Heart left ventricle (tissue), 13 donors: ENCODE data around the gene ERP29.
"Not testable (repeated sequence)": the region's sequence is repeated elsewhere in the genome, so short reads cannot be mapped to it uniquely, and the experiment has no call there.

ENCODE experiments used
- CTCF ChIP-seq, 12 donors: fragments of 200-600 bp; sonication (generic) in 4 of 12; IDR thresholded peaks; one replicate each; pipeline versions ENCODE4 v1.5.0 to v1.8.0; 2018 to 2022; ENCODE audit warnings: antibody characterized with exemption in 12 of 12, mild to moderate bottlenecking in 5 of 12
- POLR2A ChIP-seq, 2 donors: fragments of 450-650 bp; IDR thresholded peaks; one replicate each; pipeline ENCODE4 v1.6.1; 2017; ENCODE audit warnings: antibody characterized with exemption in 2 of 2, mild to moderate bottlenecking in 2 of 2, moderate library complexity in 2 of 2
- donor health status: ischemic (EF 13 %, LVEDD 7.1; RV severe dilation, severe dysfunction).
- donor health status: DM: no; HTN: yes; CAD: no.
- donor health status: DM: no; HTN: no; CAD: no.
- donor health status: ischemic (EF 25% LVEDD 6.9; RV normal size, moderate dysfunction).
- donor health status: ischemic (EF 25% LVEDD 5.7; RV mildly dilated, moderate dysfunction).
- donor health status: ischemic (EF 35%, LVEDD 5.7; RV mildly dilated, moderate dysfunction).
- donor health status: nonischemic (EF 11% LVEDD 7.7; RV severe dilation, severe dysfunction).
- donor health status: DM: yes; HTN: yes; CAD: no.
- donor health status: PGD.
- donor health status: ischemic (EF 29% LVEDD 5.4; RV normal size, mild dysfunction).
- donor health status: nonischemic (EF 23%, LVEDD 6.1; RV moderate dilation, normal function).

GRCh38 chr12:112036614-112037013, 23.4 kb downstream of the ERP29 start:
- not testable (repeated sequence) for TF ChIP-seq CTCF, POLR2A (IDR thresholded peaks at IDR 0.05)
